HepG2 (cell line): Measurements from ENCODE around the gene SPTSSA.
A peak's percentile ranks its signal among the peaks of the same experiment; 100 is the strongest.

Experiments used
- HBP1 ChIP-seq: IDR thresholded peaks from 2 replicates; pipeline ENCODE4 v1.6.1; 2016; ENCODE audit warnings: low read depth, control low read depth
- NFAT5 ChIP-seq: sonication (generic); formaldehyde crosslinking; IDR thresholded peaks from 2 replicates; pipeline ENCODE4 v1.4.0; 2020; ENCODE audit warnings: missing genetic modification reagents
- NFE2L1 ChIP-seq: sonication (generic); formaldehyde crosslinking; IDR thresholded peaks from 2 replicates; pipeline ENCODE4 v1.4.0; 2020; ENCODE audit warnings: missing genetic modification reagents, mild to moderate bottlenecking, borderline replicate concordance
- TAF1 ChIP-seq: sonication (generic); formaldehyde crosslinking; IDR thresholded peaks from 2 replicates; pipeline ENCODE4 v1.4.0; 2020; ENCODE audit warnings: missing genetic modification reagents
- TOE1 ChIP-seq: sonication (generic); formaldehyde crosslinking; IDR thresholded peaks from 2 replicates; pipeline ENCODE4 v1.4.0; 2020; ENCODE audit warnings: mild to moderate bottlenecking, missing genetic modification reagents

GRCh38 chr14:34462132-34462893, at the start of gene SPTSSA:
- TF ChIP-seq HBP1 (CRISPR knock-in tag) (peak; percentile 50; the same call in 1 of the 2 replicates), NFAT5 (peak; percentile 95), TOE1 (CRISPR knock-in tag) (no peak), NFE2L1 (CRISPR knock-in tag) (no peak), TAF1 (CRISPR knock-in tag) (peak; percentile 98)
